ENCODE measurements around the gene SORCS2. TPM values are rescaled to one million over a fixed set of nuclear protein-coding genes. Genes with fewer than 3 reads are reported as not detected.
"Not testable (repeated sequence)": the region's sequence is repeated elsewhere in the genome, so short reads cannot be mapped to it uniquely, and the experiment has no call there.

The SORCS2 gene
- total RNA-seq, 5 donors from 2014 or later (not counting 1 experiment from before 2014, with no cell fraction given): 0.22 TPM; not detected in 4

GRCh38 chr4:7213807-7214206, 21.5 kb downstream of the SORCS2 start:
- WGBS (ENCODE audit: insufficient coverage): 52% methylated on average over 2 of the region's 2 CpGs
- H3K27ac Mint-ChIP-seq: no peak overlapping the region

GRCh38 chr4:7214359-7214758, 22.0 kb downstream of the SORCS2 start:
- Histone ChIP-seq H3K9me3 (no peaks in the 10 kb centered on the region), H3K36me3 (ENCODE audit: control insufficient read depth in 2 of 2, extremely low read depth in 1 of 2, insufficient read depth in 1 of 2, low read length in 1 of 2) (no peaks in the 10 kb centered on the region), H3K27ac (ENCODE audit: low read length) (no peak overlapping the region), H3K4me1 (ENCODE audit: control insufficient read depth in 1 of 2, extremely low read depth in 1 of 2, insufficient read depth in 2 of 2, low read length in 2 of 2) (no peaks in the 10 kb centered on the region), H3K4me3 (ENCODE audit: control insufficient read depth in 1 of 2, extremely low read depth in 1 of 2, low read length in 1 of 2) (no peak overlapping the region), H3K27me3 (replicated peaks in 1 of 2; ENCODE audit: control insufficient read depth in 2 of 2, extremely low read depth in 1 of 2, insufficient read depth in 2 of 2, low read length in 1 of 2) (peaks cover 0 to 32% of the 10 kb centered on the region in 2 experiments)
- H3K4me3 Mint-ChIP-seq: no peak overlapping the region
- ChIA-PET POLR2A (no interaction called here), CTCF (no interaction called here)
- H3K4me1 Mint-ChIP-seq: no peaks in the 10 kb centered on the region
- H3K9me3 Mint-ChIP-seq: peaks cover 0 to 4% (median 0%) of the 10 kb centered on the region in 3 donors
- ATAC-seq (replicated peaks in 1 of 4) (no peak), DNase-seq (no peak)
- peaks cover 5 to 22% of the 10 kb centered on the region in 2 donors for H3K27me3 Mint-ChIP-seq
- no peak overlapping the region for H3K27ac Mint-ChIP-seq
- H3K36me3 Mint-ChIP-seq: no peaks in the 10 kb centered on the region
- 38% methylated on average over 1 of the region's 2 CpGs for WGBS (ENCODE audit: insufficient coverage)

More at GRCh38 chr4:7213807-7214206, 21.5 kb downstream of the SORCS2 start:
- Histone ChIP-seq H3K27me3 (replicated peaks in 1 of 2; ENCODE audit: control insufficient read depth in 2 of 2, extremely low read depth in 1 of 2, insufficient read depth in 2 of 2, low read length in 1 of 2) (peaks cover 0 to 35% of the 10 kb centered on the region in 2 experiments), H3K9me3 (no peaks in the 10 kb centered on the region), H3K4me3 (ENCODE audit: control insufficient read depth in 1 of 2, extremely low read depth in 1 of 2, low read length in 1 of 2) (no peak overlapping the region), H3K36me3 (ENCODE audit: control insufficient read depth in 2 of 2, extremely low read depth in 1 of 2, insufficient read depth in 1 of 2, low read length in 1 of 2) (no peaks in the 10 kb centered on the region), H3K27ac (ENCODE audit: low read length) (no peak overlapping the region), H3K4me1 (ENCODE audit: control insufficient read depth in 1 of 2, extremely low read depth in 1 of 2, insufficient read depth in 2 of 2, low read length in 2 of 2) (no peaks in the 10 kb centered on the region)
- DNase-seq (no peak), ATAC-seq (replicated peaks in 1 of 4) (no peak)
- Mint-ChIP-seq H3K4me3 (no peak overlapping the region), H3K4me1 (no peaks in the 10 kb centered on the region), H3K9me3 (peaks cover 0 to 4% (median 0%) of the 10 kb centered on the region in 3 donors), H3K36me3 (no peaks in the 10 kb centered on the region), H3K27me3 (peaks cover 5 to 25% of the 10 kb centered on the region in 2 donors)
- ChIA-PET POLR2A (no interaction called here), CTCF (no interaction called here)

GRCh38 chr4:7215187-7215586, 22.8 kb downstream of the SORCS2 start:
- H3K4me1 Mint-ChIP-seq; H3K36me3 Mint-ChIP-seq; H3K27ac Mint-ChIP-seq; H3K9me3 Mint-ChIP-seq; H3K36me3 ChIP-seq (ENCODE audit: control insufficient read depth in 2 of 2, extremely low read depth in 1 of 2, insufficient read depth in 1 of 2, low read length in 1 of 2); ATAC-seq (replicated peaks in 1 of 4); POLR2A ChIA-PET; H3K4me1 ChIP-seq (ENCODE audit: control insufficient read depth in 1 of 2, extremely low read depth in 1 of 2, insufficient read depth in 2 of 2, low read length in 2 of 2); H3K4me3 ChIP-seq (ENCODE audit: control insufficient read depth in 1 of 2, extremely low read depth in 1 of 2, low read length in 1 of 2); H3K9me3 ChIP-seq; H3K4me3 Mint-ChIP-seq; CTCF ChIA-PET; DNase-seq; H3K27ac ChIP-seq (ENCODE audit: low read length): not testable (repeated sequence)
- H3K27me3 Mint-ChIP-seq: peaks cover 0 to 18% of the 10 kb centered on the region in 2 donors
- H3K27me3 ChIP-seq (replicated peaks in 1 of 2; ENCODE audit: control insufficient read depth in 2 of 2, extremely low read depth in 1 of 2, insufficient read depth in 2 of 2, low read length in 1 of 2): peaks cover 0 to 34% of the 10 kb centered on the region in 2 experiments
- WGBS (ENCODE audit: insufficient coverage): 84% methylated on average over 15 of the region's 29 CpGs

GRCh38 chr4:7217039-7217438, 24.7 kb downstream of the SORCS2 start:
- H3K4me1 ChIP-seq (ENCODE audit: control insufficient read depth in 1 of 2, extremely low read depth in 1 of 2, insufficient read depth in 2 of 2, low read length in 2 of 2): no peaks in the 10 kb centered on the region
- no peak overlapping the region for H3K27ac ChIP-seq (ENCODE audit: low read length)
- WGBS (ENCODE audit: insufficient coverage): 67% methylated on average over 3 of the region's 9 CpGs
- H3K9me3 ChIP-seq: no peaks in the 10 kb centered on the region
- ATAC-seq (replicated peaks in 1 of 4): no peak
- ChIA-PET CTCF (no interaction called here), POLR2A (no interaction called here)
- no peaks in the 10 kb centered on the region for H3K36me3 Mint-ChIP-seq
- no peaks in the 10 kb centered on the region for H3K4me1 Mint-ChIP-seq
- H3K4me3 ChIP-seq (ENCODE audit: control insufficient read depth in 1 of 2, extremely low read depth in 1 of 2, low read length in 1 of 2): no peak overlapping the region
- H3K9me3 Mint-ChIP-seq: peaks cover 0 to 4% (median 0%) of the 10 kb centered on the region in 3 donors
- DNase-seq: no peak
- no peaks in the 10 kb centered on the region for H3K36me3 ChIP-seq (ENCODE audit: control insufficient read depth in 2 of 2, extremely low read depth in 1 of 2, insufficient read depth in 1 of 2, low read length in 1 of 2)
- H3K27me3 ChIP-seq (replicated peaks in 1 of 2; ENCODE audit: control insufficient read depth in 2 of 2, extremely low read depth in 1 of 2, insufficient read depth in 2 of 2, low read length in 1 of 2): peaks cover 0 to 27% of the 10 kb centered on the region in 2 experiments
- no peak overlapping the region for H3K27ac Mint-ChIP-seq
- H3K4me3 Mint-ChIP-seq: no peak overlapping the region
- peaks cover 0 to 29% of the 10 kb centered on the region in 2 donors for H3K27me3 Mint-ChIP-seq

GRCh38 chr4:7217474-7218321, 25.4 kb downstream of the SORCS2 start:
- ChIA-PET CTCF (no interaction called here), POLR2A (no interaction called here)
- Histone ChIP-seq H3K27me3 (replicated peaks in 1 of 2; ENCODE audit: control insufficient read depth in 2 of 2, extremely low read depth in 1 of 2, insufficient read depth in 2 of 2, low read length in 1 of 2) (peaks cover 0 to 27% of the 10 kb centered on the region in 2 experiments), H3K27ac (ENCODE audit: low read length) (no peak overlapping the region), H3K4me3 (ENCODE audit: control insufficient read depth in 1 of 2, extremely low read depth in 1 of 2, low read length in 1 of 2) (no peak overlapping the region), H3K4me1 (ENCODE audit: control insufficient read depth in 1 of 2, extremely low read depth in 1 of 2, insufficient read depth in 2 of 2, low read length in 2 of 2) (no peaks in the 10 kb centered on the region), H3K9me3 (no peaks in the 10 kb centered on the region), H3K36me3 (ENCODE audit: control insufficient read depth in 2 of 2, extremely low read depth in 1 of 2, insufficient read depth in 1 of 2, low read length in 1 of 2) (no peaks in the 10 kb centered on the region)
- ATAC-seq (replicated peaks in 1 of 4) (no peak), DNase-seq (no peak)
- H3K27me3 Mint-ChIP-seq: peaks cover 6 to 29% of the 10 kb centered on the region in 2 donors
- H3K9me3 Mint-ChIP-seq: peaks cover 0 to 4% (median 0%) of the 10 kb centered on the region in 3 donors
- no peaks in the 10 kb centered on the region for H3K4me1 Mint-ChIP-seq
- no peaks in the 10 kb centered on the region for H3K36me3 Mint-ChIP-seq
- no peak overlapping the region for H3K27ac Mint-ChIP-seq
- 62% methylated on average over 19 of the region's 26 CpGs for WGBS (ENCODE audit: insufficient coverage)
- H3K4me3 Mint-ChIP-seq: no peak overlapping the region

GRCh38 chr4:7218686-7219085, 26.3 kb downstream of the SORCS2 start:
- Histone ChIP-seq H3K9me3 (no peaks in the 10 kb centered on the region), H3K4me3 (ENCODE audit: control insufficient read depth in 1 of 2, extremely low read depth in 1 of 2, low read length in 1 of 2) (no peak overlapping the region), H3K27me3 (replicated peaks in 1 of 2; ENCODE audit: control insufficient read depth in 2 of 2, extremely low read depth in 1 of 2, insufficient read depth in 2 of 2, low read length in 1 of 2) (peaks cover 0 to 20% of the 10 kb centered on the region in 2 experiments), H3K36me3 (ENCODE audit: control insufficient read depth in 2 of 2, extremely low read depth in 1 of 2, insufficient read depth in 1 of 2, low read length in 1 of 2) (no peaks in the 10 kb centered on the region), H3K27ac (ENCODE audit: low read length) (no peak overlapping the region), H3K4me1 (ENCODE audit: control insufficient read depth in 1 of 2, extremely low read depth in 1 of 2, insufficient read depth in 2 of 2, low read length in 2 of 2) (no peaks in the 10 kb centered on the region)
- peaks cover 7 to 26% of the 10 kb centered on the region in 2 donors for H3K27me3 Mint-ChIP-seq
- ATAC-seq (replicated peaks in 1 of 4) (no peak), DNase-seq (no peak)
- H3K4me3 Mint-ChIP-seq: no peak overlapping the region
- 89% methylated on average over 5 of the region's 7 CpGs for WGBS (ENCODE audit: insufficient coverage)
- peaks cover 0 to 4% (median 0%) of the 10 kb centered on the region in 3 donors for H3K9me3 Mint-ChIP-seq
- no peak overlapping the region for H3K27ac Mint-ChIP-seq
- ChIA-PET POLR2A (no interaction called here), CTCF (no interaction called here)
- no peaks in the 10 kb centered on the region for H3K4me1 Mint-ChIP-seq
- H3K36me3 Mint-ChIP-seq: no peaks in the 10 kb centered on the region
